Kidney capillary endothelial cell (primary cell): ENCODE data around the gene MKLN1.

ENCODE experiments used
- DNase-seq: peaks from one replicate; pipeline ENCODE4 v3.0.0-alpha.2; 2018; ENCODE audit warnings: low spot score

Gene MKLN1

GRCh38 chr7:131466735-131467365 is 139.2 kb downstream of the MKLN1 start:
- no peak for DNase-seq

DNA sequence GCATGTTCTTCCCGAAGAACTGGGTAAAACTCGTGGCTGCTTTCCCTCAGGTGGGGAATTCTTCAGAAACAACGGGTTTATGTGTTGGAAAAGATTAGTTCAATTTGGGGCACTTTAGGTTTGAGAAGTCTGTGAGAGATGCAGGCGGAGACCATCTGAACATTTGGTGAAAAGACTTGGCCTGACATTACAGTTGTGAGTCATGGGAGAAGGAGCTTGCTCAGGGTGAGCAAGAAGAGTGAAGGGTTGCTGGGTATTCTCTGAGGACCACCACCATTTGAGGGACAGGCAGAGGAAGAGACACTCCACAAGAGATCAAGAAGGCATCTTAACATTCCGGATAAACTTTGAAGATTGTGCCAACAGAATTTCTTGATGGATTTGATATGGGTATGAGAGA is 140.1 kb downstream of the MKLN1 start:
- no peak for DNase-seq

DNA sequence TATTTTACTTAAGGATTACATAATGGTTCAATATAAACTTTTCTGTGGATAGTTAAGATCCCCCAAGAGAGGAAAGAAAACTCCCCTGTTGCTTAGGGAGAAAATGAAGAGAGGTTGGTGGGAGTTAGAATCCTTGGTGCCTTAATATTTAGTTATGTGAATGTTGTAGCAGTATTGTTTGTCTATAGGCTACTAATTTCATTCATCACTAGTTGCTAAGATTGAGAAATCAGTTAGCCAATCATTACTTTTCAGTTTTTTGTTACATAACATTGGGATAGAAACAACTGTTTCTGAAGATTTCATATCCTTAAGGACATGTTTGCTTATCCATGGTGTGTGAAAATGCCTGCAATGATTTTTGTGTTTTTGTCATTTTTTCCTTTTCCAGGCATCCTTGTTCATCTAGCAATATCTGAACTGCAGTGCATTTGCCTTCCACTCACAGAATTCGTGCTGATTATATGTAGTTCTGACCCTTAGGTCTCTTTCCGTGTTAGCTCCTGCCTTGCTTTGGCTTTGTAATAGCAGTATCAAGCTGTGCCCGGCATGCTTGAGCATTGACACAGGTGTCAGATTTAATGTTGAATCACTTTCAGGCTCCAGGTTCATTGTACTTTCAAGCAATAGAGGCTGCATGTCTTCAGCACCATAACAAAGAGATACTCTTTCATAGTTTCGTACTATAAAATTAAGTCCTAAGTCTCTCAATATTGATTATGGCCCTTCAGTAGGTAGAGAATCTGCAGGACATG is 143.8 kb downstream of the MKLN1 start:
- DNase-seq: no peak

DNA sequence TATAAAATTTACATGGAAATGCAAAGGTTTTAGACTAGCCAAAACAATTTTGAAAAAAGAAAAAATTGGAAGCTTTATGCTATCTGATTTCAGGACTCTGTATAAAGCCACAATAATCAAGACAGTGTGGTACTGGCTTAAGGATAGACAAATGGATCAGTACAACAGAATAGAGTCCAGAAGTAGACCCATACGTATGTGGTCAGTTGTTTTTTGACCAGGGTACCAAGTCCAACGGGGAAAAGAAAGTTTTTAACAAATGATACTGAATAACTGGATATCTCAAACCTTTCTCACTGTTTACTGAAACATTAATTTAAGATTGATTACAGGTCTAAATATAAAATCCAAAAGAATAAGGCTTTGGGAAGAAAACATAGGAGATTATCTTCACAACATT is 149.1 kb downstream of the MKLN1 start:
- DNase-seq: no peak

GRCh38 chr7:131480384-131481315 is 153.0 kb downstream of the MKLN1 start:
- DNase-seq: peak; percentile 66

- no peak for DNase-seq
These were observed 155.1 kb downstream of the MKLN1 start for GRCh38 chr7:131482800-131483199.

- no peak for DNase-seq
These were observed 155.9 kb downstream of the MKLN1 start for GRCh38 chr7:131483586-131483985.

- no peak for DNase-seq
These were observed 158.7 kb downstream of the MKLN1 start for GRCh38 chr7:131486346-131486745.

GRCh38 chr7:131487217-131487616 is 159.5 kb downstream of the MKLN1 start:
- DNase-seq: no peak

DNA sequence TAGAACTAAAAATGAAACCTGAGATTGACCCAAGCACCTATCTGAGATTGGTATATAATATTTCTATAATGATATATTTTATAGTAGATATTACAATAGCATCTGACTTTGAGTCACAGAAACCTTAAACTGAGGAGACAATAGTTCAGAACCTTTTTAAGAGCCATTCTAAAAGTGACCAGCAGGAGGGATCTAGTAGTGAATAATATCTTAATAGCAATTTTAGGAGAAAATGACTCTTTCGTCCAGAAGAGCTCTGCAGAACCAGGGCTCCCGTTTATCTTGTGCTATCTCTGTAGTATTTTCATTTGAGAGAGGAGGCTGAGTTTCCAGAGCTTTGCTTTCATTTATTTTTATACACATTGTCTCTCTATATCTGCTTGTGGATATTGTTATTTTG is 160.7 kb downstream of the MKLN1 start:
- DNase-seq: no peak

DNA sequence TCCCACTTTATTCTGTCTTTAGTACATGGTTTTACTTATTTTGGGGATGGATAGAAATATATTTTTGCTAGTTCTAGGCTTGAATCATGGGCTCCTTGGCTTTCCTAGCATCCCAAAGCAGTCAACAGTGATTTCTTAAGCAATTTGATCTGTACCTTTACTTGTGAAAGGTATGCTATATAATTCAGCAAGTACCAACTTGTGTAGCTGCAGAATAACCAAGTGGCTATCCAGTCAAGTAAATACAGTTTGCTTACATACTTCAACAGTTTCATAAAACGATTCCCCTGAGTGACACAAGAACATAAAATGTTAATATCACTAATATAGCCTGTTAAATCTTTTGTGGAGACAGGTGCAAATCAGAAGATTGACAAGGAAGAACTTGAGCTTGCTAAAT is 161.5 kb downstream of the MKLN1 start:
- no peak for DNase-seq

- no peak for DNase-seq
These were observed 162.2 kb downstream of the MKLN1 start for GRCh38 chr7:131489881-131490280.

DNA sequence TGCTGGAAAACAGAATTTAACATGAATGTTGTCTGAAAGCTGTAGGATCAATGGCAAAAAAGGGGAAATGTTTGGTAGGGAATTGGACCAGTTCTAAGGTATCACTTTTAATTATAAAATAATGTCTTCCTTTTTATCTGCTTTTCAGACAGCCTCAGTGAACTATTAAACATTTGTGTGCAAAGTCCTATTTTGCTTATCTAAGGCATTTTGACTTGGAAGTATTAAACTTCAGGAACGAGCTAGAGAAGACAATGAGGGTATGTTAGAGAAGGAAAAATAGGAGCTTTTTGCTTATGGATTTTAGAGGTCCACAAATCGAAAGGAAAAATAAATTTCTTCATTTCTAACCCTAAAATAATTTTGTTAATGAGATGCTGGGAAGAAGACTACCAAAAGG is 165.4 kb downstream of the MKLN1 start:
- no peak for DNase-seq

DNA sequence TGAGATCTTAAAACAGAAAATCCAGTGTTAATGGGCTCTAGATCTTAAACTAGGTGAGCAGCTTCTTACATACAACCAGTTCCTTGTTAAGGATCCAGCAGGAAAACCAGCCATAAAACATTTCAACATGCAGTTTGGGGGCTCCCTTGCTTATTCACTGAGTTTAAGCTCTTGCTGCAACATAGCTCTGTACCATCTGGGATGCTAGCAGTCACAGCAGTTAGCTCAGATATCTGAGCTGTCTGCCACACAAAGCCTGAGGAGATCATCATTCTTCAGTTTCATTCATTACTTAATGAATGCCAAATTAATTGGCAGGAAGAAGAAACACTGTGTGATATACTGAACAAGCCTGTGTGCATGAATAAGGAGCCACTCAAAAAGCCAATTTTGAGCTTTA is 165.9 kb downstream of the MKLN1 start:
- no peak for DNase-seq

DNA sequence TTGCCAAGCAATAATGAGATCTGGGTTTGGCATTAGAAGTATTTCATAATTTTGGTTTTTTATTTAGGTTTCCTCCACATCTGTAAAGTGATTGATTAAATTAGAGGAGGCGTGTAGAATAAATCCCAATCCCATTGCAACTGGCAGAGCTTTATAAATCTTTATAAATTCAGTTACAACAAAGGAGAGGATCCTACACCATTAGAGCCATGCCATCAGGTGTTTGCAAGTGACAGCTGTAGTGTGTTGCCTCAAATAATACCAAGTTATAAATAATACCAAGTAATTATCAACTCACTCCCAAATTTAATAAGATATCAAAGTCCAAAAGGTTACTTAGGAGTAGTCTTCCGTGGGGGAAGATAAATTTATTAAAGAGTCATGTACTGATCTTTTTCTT is 166.5 kb downstream of the MKLN1 start:
- DNase-seq: peak; percentile 29

GRCh38 chr7:131495669-131496498 is 168.2 kb downstream of the MKLN1 start:
- no peak for DNase-seq

DNA sequence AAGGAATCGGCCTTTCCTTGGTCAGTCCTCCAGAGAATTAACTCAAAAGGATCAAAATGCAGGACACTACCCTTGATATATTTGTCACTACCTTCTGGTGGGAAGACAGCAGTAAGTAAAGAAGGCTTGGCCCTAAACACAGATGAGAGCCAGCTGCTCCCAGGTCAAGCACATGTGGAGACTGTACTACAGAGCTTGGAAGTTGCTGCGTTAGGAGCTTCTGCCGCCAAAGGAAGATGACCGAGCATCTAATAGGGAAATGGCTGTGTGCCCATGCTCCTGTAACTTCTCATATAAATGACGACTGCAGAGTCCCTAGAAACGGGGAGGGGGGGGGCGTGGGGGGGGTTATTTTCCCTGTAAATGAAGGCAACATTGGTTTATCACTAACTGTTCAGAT is 169.8 kb downstream of the MKLN1 start:
- DNase-seq: no peak

GRCh38 chr7:131498237-131498885 is 170.7 kb downstream of the MKLN1 start:
- DNase-seq: no peak

- DNase-seq: no peak
These were observed 172.1 kb downstream of the MKLN1 start for GRCh38 chr7:131499801-131500200.

GRCh38 chr7:131500357-131500756 is 172.7 kb downstream of the MKLN1 start:
- no peak for DNase-seq

DNA sequence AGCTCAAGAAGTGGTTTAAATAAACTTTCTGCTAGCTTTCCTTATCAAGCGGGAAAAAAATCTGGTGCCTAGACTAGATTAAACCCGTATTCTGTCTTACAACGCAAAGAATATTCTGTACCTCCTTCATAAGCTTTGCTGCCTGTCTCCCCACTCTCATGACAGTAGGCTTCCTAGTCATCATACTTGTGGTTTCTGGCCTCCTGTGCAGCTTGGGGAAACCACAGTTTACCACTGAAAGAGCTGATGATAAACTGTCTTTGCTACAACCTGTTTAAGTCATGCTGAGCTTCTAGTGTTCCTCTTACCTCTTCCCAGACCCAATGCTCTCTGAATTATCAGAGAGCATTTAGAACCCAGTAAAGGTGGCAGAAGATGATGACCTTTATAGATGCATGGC is 173.7 kb downstream of the MKLN1 start:
- no peak for DNase-seq
